ENCODE measurements around the gene AP3S1.
"Not testable (repeated sequence)": the region's sequence is repeated elsewhere in the genome, so short reads cannot be mapped to it uniquely, and the experiment has no call there.

Gene AP3S1

DNA sequence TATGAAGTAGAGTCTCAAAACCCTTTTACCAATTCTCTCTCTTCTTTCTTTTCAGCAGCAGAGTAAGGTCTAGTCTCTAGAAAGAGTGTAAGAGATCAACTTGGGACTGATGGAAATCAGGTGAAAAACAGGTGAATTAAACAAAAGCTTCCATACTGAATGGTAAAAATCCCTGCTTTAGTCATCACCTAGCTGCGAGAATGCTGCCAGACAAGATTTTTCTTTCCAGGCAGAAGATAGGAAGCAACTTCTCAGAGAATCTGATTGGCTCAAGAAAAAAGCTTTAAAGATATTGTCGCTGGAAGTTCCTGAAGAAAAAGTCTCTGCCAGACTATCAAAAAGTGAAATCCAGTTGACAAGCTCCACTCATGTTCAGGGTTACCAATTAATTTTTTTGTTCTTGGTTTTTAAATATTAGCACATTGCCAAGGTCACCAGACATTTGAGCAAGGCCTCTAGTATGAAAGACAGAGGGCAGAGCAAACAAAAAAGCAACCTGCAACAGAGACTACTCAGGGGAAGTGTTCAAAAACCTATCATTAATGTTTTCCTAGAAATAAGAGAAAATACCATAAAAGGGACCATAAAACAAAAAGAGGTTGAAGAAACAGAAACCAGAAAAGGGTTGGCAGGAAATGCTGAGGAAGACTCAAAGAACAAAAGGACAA lies 34.6 kb upstream of the AP3S1 start:
- TF ChIP-seq CTCF (conservative IDR thresholded peaks at IDR 0.05; ENCODE audit: low read depth, low read length): no peak
- no peak overlapping the region for H3K4me3 ChIP-seq (ENCODE audit: low read length)
- DNase-seq (ENCODE audit: low read depth): no peak

DNA sequence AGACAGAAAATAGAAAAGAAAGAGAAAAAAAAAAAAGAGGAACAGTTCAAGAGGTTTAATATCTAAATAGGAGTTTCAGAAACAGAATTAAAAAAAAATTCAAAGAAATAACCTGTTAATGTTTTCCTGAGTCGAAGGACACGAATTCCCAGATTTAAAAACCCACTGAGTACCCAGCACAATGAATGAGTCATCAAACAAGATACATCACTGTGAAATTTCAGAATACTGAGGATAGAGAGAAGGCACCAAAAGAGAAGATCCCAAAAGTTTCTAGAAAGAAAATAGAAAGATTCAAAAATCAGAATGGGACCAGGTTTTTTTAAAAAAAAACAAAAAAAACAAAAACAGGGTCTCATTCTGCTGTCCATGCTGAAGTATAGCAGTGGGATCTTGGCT lies 34.1 kb upstream of the AP3S1 start:
- H3K4me3 ChIP-seq (ENCODE audit: low read length): no peak overlapping the region
- TF ChIP-seq CTCF (conservative IDR thresholded peaks at IDR 0.05; ENCODE audit: low read depth, low read length): no peak

DNA sequence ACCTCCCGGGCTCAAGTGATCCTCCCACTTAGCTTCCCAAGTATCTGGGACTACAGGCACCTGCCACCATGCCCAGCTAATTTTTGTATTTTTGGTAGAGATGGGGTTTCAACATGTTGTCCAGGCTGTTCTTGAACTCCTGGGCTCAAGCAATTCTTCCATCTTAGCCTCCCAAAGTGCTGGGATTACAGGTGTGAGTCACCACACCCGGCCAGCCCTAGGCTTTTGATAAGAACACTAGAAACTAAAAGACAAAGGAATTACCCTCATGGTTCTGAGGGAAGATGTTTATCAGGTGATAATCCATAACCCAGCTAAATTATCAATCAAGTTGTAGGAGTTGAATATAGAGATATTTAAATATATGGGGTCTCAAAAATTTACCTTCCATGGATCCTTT lies 33.7 kb upstream of the AP3S1 start:
- not testable (repeated sequence) for DNase-seq (ENCODE audit: low read depth)

More for the DNA sequence above, 34.1 kb upstream of the AP3S1 start:
- DNase-seq (ENCODE audit: low read depth): no peak

DNA sequence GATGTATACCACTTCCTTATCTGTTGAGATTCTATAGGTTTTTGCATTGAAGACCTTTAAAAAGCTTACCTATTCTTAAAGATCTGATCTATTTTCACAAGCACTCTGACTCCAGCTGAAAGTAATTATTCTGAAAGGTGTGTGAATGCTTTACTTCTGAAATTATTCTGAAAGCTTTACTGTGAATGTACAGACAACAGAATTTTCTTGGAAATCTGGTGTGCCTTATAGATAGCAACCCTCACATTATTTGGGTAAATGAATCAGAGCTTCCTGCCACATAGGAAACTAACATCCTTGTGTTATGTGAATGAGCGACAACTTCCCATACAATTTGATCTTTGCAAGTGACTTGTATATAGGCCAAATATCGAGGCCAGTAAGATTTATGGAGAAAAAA lies 31.8 kb upstream of the AP3S1 start:
- DNase-seq (ENCODE audit: low read depth): no peak
- TF ChIP-seq CTCF (conservative IDR thresholded peaks at IDR 0.05; ENCODE audit: low read depth, low read length): no peak
- H3K4me3 ChIP-seq (ENCODE audit: low read length): no peak overlapping the region

More for the DNA sequence above, 33.7 kb upstream of the AP3S1 start:
- H3K4me3 ChIP-seq (ENCODE audit: low read length): not testable (repeated sequence)

DNA sequence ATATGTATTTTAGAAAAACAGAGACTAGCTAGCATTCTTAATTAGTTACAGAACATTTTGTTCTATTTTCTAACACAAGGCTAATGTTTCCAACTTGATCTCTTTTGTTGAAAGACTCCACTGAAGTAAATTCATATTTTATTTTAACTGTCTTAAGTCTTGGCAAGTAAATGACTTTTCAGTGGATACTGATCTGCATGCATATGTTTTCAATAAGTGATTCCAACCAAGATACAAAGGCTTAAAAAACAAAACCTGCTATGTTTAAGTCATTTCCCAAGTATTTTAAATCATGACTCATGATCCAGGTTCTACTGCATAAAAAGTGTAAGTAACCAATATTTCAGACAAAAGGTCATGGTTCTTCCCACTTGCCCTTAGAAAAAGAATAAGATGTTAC lies 31.0 kb upstream of the AP3S1 start:
- TF ChIP-seq CTCF (conservative IDR thresholded peaks at IDR 0.05; ENCODE audit: low read depth, low read length): no peak
- H3K4me3 ChIP-seq (ENCODE audit: low read length): no peak overlapping the region
- no peak for DNase-seq (ENCODE audit: low read depth)

DNA sequence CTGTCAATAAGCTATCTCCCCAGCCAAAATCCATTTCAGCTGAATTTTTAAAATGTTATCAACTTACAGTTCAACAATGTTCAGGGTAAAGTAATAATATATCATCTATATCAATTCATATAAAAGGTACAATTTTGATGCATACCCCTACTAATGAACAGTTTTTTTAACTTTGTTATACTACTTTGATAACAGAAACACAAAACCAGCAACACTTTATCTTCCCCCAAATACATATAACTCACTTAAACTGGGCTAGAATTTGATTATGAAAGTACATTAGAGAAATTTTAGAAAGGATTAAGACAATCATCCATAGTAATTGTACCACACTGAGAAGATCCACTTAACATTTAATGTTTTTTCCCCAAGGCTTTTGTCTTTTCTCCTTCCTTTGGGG lies 30.3 kb upstream of the AP3S1 start:
- no peak for DNase-seq (ENCODE audit: low read depth)
- no peak overlapping the region for H3K4me3 ChIP-seq (ENCODE audit: low read length)
- TF ChIP-seq CTCF (conservative IDR thresholded peaks at IDR 0.05; ENCODE audit: low read depth, low read length): no peak

- no peak for DNase-seq (ENCODE audit: low read depth)
- TF ChIP-seq CTCF (conservative IDR thresholded peaks at IDR 0.05; ENCODE audit: low read depth, low read length): no peak
- no peak overlapping the region for H3K4me3 ChIP-seq (ENCODE audit: low read length)
Measured at GRCh38 chr5:115812372-115812771, 29.4 kb upstream of the AP3S1 start.
